ENCODE results near the gene HP1BP3.
"Not testable (repeated sequence)": the region's sequence is repeated elsewhere in the genome, so short reads cannot be mapped to it uniquely, and the experiment has no call there.

Gene HP1BP3

DNA sequence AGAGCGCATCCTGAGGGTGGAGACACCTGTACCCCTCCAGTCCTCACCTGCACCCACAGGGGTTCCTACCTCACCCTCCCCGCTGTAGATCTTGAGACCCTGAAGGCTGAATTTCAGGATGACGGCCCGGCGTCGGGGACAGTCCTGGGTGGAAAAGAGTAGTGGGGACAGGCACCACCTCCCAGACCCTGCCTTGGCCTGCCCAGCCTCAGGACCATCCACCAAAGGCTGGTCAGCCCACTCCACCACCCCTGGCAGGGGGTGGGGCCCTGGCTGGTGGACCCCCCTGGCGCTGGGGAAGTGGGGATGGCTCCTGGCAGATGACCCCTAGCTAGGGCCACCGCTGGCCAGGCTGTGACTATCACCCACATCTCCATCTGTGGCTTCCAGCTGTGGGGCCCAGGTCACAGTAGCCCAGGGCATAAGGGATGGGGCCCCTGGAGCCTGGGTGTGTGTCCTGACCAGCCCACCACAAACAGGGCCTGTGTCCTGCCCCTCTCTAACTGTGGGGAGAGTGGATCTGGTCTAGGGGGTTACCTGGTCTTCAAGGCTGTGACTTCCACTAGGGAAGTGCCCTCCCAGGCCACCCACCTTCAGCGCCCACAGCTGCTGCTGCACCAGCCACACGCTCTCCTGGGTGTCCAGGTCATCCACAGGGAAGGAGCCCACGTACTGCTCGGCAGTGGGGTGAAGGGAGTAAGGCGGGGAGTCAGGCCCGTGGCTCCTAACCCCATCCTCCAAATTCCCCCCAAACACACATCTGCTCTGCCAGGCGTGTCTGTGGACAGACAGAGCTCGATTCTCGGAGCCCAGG lies 60.0 kb downstream of the HP1BP3 start:
- no peak for DNase-seq

DNA sequence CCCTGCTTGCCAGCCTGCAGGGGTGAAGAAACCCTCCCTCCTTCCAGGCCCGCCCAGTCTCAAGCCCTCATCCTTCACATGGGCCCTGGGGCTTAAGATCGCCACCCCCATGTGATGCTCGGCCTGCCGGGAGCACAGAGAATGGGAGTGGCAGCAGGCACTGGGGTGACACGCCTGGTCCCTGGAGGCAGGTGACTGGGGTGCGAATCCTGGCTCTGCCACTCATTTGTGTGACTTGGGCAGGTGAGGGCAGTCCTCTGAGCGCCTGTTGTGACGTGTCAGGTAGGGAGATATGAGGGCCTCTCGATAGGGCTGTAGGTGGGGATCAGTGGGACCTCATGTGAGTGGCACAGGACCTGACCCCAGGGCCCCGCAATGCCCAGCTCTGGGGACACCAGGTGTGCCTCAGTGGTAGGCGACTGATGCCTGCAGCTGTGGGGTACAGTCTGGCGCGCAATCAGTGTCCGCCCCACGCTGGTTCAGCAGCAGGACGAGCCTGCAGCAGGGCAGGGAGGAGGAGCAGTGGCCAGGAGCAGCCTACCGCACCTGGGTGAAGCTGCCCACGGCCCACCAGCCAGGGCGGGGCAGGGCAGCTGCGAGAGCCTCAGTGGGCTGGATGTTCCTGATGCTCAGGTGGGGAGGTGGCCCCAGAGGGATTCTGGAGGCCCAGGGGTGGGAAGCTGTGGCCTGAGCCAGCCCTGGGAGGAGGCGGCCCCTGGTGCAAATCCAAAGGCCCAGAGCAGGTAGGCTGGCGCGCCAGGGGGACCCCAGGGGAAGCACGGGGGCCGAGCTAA lies 60.8 kb downstream of the HP1BP3 start:
- no peak for DNase-seq

- no peak for DNase-seq
Observed at GRCh38 chr1:20725189-20726117, 61.7 kb downstream of the HP1BP3 start.

GRCh38 chr1:20724364-20725188 lies 62.5 kb downstream of the HP1BP3 start:
- DNase-seq, result no peak

DNA sequence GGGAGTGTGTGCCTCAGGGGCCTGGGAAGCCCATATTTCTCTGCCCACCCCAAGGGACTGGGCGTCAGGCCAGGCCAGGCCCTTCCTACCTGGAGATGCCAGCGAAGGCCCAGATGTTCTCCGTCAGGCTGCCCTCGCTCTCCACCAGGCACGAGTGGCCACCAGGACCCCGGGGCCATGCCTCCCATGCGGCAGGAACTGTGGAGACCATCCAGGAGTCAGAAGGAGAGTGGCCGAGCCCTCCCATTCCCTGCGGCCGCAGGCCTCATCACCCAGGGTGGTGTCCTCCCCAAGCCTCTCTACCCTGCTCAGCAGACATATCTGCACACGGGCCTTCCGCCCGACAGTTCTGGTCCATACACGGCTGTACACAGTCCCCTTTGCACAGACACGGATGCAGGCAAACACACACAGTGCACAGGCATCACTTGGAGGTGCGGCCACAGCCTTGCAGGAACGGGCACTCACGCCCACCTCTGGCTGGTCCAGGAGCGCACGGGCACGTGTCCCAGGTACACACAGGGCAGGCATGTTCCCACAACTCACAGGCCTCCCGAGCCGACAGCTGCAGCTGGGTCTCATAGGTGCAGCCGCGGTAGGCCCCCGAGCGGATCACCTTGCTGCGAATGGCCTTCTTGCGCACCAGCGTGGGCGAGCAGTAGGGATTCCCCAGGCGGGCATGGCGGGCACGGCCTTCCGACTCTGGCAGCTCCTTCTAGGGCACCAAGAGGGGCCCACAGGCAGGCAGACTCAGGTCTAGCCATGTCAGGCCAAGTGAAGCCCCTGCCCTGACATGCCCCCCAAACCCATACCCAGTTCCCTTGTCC lies 63.4 kb downstream of the HP1BP3 start:
- no peak for DNase-seq

- DNase-seq, result no peak
Observed at GRCh38 chr1:20723159-20723536, 64.0 kb downstream of the HP1BP3 start.

- no peak for DNase-seq
Observed at GRCh38 chr1:20721117-20722061, 65.7 kb downstream of the HP1BP3 start.

GRCh38 chr1:20720631-20721091 lies 66.4 kb downstream of the HP1BP3 start:
- DNase-seq, result no peak

DNA sequence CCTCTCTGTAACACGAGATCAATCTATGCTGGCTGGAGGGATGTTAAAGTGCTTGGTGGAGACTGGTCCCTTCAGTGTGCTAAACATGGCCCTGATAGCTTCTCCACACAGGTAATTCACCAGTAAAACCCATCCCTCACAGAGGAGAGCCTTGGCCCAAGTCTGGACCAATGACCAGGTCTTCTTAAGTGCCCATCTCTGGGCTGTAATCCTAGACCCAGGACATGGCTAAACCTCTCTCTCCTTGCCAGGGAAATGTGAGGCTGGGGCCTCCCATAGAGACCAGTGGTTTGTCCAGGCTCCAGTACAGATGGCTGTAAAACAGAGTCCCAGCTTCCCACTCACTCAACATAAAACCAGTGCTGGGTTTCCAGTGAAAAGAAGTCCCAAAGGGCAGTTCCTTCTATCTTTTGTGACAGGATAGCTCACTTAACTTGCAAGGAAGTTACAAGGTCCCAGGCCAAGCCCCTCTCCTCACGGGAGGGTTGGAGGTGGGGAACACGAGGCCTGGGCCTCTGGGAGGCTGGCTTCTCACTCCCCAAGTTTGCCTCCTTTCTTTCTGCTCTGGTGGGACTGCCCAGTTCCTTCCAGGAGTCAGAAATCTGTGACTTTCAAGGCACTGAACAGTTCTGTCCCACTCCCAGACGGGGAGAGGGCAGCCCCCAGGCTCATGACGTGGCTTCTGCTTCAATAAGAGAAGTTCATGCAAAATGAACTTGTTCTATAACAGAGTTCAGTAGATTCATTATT lies 67.1 kb downstream of the HP1BP3 start:
- no peak for DNase-seq

DNA sequence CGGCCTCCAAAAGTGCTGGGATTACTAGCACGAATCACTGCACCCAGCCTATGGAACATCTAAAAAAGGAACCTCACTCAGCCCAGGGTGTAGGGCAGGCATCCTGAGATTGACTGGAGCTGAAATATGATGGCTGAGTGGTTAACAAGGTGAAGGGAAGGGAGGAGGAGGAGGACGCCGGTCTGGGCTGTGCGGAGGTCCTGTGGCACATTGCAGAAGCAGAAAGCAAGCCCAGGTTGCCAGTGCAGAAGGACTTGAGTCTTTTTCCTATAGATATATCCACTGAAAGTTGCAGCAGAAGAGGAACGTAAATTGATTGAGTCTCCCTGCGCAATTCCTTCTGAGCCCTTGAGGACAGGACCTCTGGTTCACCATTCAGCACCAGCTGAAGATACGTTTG lies 67.8 kb downstream of the HP1BP3 start:
- no peak for DNase-seq

DNA sequence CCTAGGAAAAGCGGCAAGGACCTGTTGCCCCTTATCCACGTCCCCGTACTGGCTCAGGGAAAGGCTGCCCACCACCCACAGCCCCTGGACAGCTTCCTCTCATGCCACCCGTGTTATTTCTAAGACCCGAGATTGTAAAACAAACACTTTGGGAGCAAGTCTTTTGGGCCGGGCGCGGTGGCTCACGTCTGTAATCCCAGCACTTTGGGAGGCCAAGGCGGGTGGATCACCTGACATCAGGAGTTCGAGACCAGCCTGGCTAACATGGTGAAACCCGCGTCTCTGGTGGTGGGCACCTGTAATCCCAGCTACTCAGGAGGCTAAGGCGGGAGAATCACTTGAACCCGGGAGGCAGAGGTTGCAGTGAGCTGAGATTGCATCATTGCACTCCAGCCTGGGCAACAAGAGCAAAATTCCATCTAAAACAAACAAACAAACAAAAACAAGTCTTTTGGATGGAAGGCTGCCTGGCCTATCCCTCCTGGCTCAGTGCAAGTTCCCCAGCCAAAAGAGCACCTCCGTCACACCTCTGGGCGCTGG lies 68.7 kb downstream of the HP1BP3 start:
- DNase-seq, result not testable (repeated sequence)

DNA sequence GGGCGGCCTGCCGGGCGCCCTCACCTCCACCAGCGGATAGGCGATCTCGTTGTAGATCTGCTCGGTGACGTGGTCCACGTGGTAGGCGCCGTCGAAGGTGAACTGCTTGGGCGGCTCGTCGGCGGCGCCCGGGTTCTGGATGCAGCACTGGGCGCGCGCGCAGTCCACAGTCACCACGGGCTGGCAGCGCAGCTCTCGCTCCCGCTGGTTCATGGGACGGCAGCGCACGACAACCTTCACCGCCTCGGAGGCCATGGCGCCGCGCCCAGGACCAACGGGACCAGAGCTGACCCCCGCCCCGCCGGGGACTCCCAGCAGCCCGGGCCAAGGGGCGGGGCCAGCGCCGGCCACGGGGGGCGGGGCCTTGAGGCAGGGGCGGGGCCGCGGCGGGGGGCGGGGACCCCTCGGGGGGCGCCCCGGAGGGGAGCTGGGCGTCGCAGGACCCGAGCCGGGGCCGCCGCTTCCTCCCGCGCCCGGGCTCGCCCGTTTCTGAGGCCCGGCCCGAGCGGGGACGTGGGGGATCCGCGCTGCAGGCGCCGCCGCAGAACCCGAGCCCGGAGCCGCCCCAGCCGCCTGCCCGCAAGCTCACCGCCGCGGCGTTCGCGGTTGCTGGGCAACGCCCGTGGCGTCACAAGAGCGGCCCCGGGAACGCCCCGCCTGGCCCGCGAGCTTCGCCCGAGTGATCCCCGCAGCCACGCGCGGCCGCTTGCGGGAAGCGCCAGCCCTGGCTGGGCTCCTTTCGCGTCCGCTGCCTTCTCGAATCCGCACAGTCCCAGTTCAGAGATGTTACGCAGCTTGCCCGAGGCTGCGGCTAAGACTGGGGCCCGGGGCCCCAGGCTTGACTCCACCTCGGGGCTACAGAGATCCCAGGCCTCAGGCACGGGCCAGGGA lies 69.4 kb downstream of the HP1BP3 start, which contains the start of gene KIF17:
Gene KIF17 (minus strand): TSS at position 556 of the 891 bp plus-strand sequence. CDS start 301 bp downstream, at position 255.
- peak in 1 of 2 experiments; percentile 8 for DNase-seq

DNA sequence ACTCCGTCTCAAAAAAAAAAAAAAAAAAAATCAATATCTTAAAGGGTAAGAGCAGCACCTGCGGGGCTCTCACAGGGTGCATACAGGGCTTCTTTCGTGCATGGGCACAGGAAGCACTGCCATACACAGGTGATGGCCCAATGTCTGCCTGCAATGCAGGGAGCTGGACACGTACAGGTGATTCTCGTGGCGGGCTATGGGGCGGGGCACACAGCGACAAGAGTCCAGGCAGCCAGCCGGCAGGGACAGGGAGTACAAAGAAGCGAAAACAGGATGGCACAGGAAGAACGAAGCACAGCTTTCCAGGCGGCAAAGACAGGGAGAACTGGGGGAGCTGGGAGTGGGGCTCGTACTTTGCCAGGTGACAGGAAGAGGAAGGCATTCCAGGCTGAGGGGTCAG lies 70.9 kb downstream of the HP1BP3 start:
- DNase-seq, result no peak

DNA sequence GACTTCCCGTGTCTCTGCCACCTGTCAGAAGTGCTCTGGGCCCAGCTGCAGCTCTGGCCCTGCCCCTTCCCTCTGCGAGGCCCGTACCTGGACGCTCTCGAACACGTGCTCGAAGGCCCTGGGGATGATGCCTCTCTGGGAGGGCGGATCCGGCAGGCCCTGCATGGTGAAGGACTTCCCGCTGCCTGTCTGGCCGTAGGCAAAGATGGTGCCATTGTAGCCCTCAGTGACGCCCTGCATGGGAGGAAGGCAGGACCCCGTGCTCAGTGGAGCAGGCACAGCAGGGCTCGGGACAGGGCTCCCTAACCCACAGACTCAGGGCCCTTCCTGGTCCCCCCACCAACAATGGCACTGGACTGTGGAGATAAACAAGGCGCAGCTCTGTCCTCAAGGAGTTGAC lies 71.7 kb downstream of the HP1BP3 start:
- no peak for DNase-seq

- DNase-seq, result no peak
Observed at GRCh38 chr1:20713440-20713839, 73.7 kb downstream of the HP1BP3 start.

DNA sequence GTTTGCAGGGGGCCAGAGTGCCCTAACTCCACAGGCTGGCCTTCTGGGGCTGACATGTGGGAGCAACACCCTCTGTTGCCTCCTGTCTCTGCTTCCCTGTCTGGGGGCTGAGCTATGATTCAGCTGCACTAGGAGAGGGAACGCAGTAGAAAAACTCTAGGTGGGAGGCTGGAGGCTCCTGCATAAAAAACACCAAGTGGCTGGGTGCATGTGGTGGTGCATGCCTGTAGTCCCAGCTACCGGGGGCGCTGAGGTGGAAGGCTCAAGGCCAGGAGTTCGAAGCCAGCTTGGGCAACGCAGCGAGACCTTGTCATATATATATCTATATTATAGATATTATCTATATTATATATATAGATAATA lies 74.9 kb downstream of the HP1BP3 start:
- DNase-seq, result no peak

Measured in Kasumi-1 (cell line).